GM12891 (cell line): Measurements from ENCODE around the gene PPP2R2B.

Source experiments
- POLR2A ChIP-seq: IDR thresholded peaks from 2 replicates; pipeline ENCODE4 v1.6.1; 2011; ENCODE audit warnings: low read depth, low read length, control low read depth
- SPI1 ChIP-seq: IDR thresholded peaks from 2 replicates; pipeline ENCODE4 v1.6.1; 2011; ENCODE audit warnings: low read depth, low read length, control low read depth
- TAF1 ChIP-seq: IDR thresholded peaks from 2 replicates; pipeline ENCODE4 v1.6.1; 2011; ENCODE audit warnings: low read depth, low read length, control low read depth

DNA sequence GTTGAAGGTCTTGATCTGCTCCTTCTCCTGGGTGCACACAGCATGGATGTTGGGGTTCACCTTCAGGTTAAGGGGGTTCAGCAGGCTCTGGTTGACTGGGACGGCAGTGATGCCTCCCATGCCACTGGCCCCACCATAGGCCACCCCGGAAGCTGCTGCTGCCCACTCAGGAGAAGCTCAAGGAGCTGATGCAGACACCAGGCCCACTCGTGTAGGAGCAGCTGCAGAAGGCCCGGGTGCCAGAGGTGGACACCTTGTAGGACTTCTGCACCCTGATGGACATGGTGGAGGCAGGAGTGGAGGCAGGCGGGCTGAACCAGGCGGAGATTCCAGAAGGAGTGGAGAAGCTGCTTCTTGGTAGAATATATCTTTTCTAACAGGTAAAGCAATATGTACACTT is 171.2 kb downstream of the PPP2R2B start:
- TF ChIP-seq TAF1 (no peak), POLR2A (no peak), SPI1 (no peak)
